HepG2 (cell line): ENCODE measurements around the gene ZNF281. TPM values are rescaled to one million over a fixed set of nuclear protein-coding genes. Genes with fewer than 3 reads are reported as not detected.
A peak's percentile ranks its signal among the peaks of the same experiment; 100 is the strongest.

Experiments used
- ATF7 ChIP-seq, 2 experiments: fragments of 450-650 bp in 1 of 2; sonication (generic) in 1 of 2; formaldehyde crosslinking in 1 of 2; IDR thresholded peaks; 2 replicates each; pipeline versions ENCODE4 v1.4.0 to v1.6.1; 2016 to 2020; ENCODE audit warnings: antibody characterized with exemption in 1 of 2, mild to moderate bottlenecking in 1 of 2, missing genetic modification reagents in 1 of 2
- CAMTA2 ChIP-seq: sonication (generic); formaldehyde crosslinking; IDR thresholded peaks from 2 replicates; pipeline ENCODE4 v1.4.0; 2020; ENCODE audit warnings: mild to moderate bottlenecking, missing genetic modification reagents, borderline replicate concordance
- GFI1 ChIP-seq: sonication (generic); formaldehyde crosslinking; IDR thresholded peaks from 2 replicates; pipeline ENCODE4 v1.5.0; 2020; ENCODE audit warnings: missing genetic modification reagents, mild to moderate bottlenecking, borderline replicate concordance
- HMG20A ChIP-seq: IDR thresholded peaks from 2 replicates; pipeline ENCODE4 v1.6.1; 2016; ENCODE audit warnings: borderline replicate concordance
- HNRNPK ChIP-seq: fragments of 200-400 bp; formaldehyde crosslinking; IDR thresholded peaks from 2 replicates; pipeline ENCODE4 v1.6.1; 2018; ENCODE audit warnings: low read length, low read depth, moderate library complexity, mild to moderate bottlenecking; ENCODE audit not compliant: poor library complexity, severe bottlenecking
- NFRKB ChIP-seq: fragments of 450-650 bp; IDR thresholded peaks from 2 replicates; pipeline ENCODE4 v1.6.1; 2017
- RXRB ChIP-seq: IDR thresholded peaks from 2 replicates; pipeline ENCODE4 v1.6.1; 2016; ENCODE audit warnings: borderline replicate concordance, missing genetic modification reagents, missing compliant biosample characterization
- SATB2 ChIP-seq: sonication (generic); formaldehyde crosslinking; IDR thresholded peaks from 2 replicates; pipeline ENCODE4 v1.5.0; 2020; ENCODE audit warnings: missing genetic modification reagents
- SRSF4 ChIP-seq: fragments of 200-400 bp; formaldehyde crosslinking; IDR thresholded peaks from one replicate; pipeline ENCODE4 v1.6.1; 2018; ENCODE audit warnings: mild to moderate bottlenecking, low read depth, low read length, moderate library complexity; ENCODE audit not compliant: poor library complexity, severe bottlenecking
- TOE1 ChIP-seq: sonication (generic); formaldehyde crosslinking; IDR thresholded peaks from 2 replicates; pipeline ENCODE4 v1.4.0; 2020; ENCODE audit warnings: mild to moderate bottlenecking, missing genetic modification reagents
- ZNF10 ChIP-seq: sonication (generic); formaldehyde crosslinking; IDR thresholded peaks from 2 replicates; pipeline ENCODE4 v1.4.0; 2020; ENCODE audit warnings: mild to moderate bottlenecking, low read depth, missing genetic modification reagents, borderline replicate concordance
- ZNF747 ChIP-seq: sonication (generic); formaldehyde crosslinking; IDR thresholded peaks from 2 replicates; pipeline ENCODE4 v1.8.1; 2023; ENCODE audit warnings: missing genetic modification reagents, mild to moderate bottlenecking, borderline replicate concordance
- ZNF792 ChIP-seq: IDR thresholded peaks from 2 replicates; pipeline ENCODE4 v1.6.1; 2016
- polyA plus RNA-seq, 8 experiments: library from polyadenylated mRNA; depleted of rRNA in 3 of 8; stranded (reverse) in 7 of 8; unstranded in 1 of 8; fragments of >200 nt; fragmentation: Illumina TruSeq in 4 of 8; extraction: Trizol in 4 of 8; gene quantifications; 2 replicates each; pipeline versions ENCODE4 v1.2.1 to v1.2.3, GENCODE V29; 2011 to 2016; ENCODE audit warnings: low read depth in 4 of 8, missing spikeins in 1 of 8, mixed read lengths in 1 of 8; ENCODE audit not compliant: insufficient read depth in 1 of 8
- total RNA-seq, 5 experiments: library from RNA; depleted of rRNA; stranded (reverse); fragments of >200 nt; fragmentation: Illumina TruSeq; extraction: Trizol; gene quantifications; 2 replicates each; pipeline ENCODE4 v1.2.3, GENCODE V29; 2016; ENCODE audit warnings: low read depth in 1 of 5
- TF ChIP-seq, protein P1 (sequence below): sonication (generic); formaldehyde crosslinking; IDR thresholded peaks from 2 replicates; pipeline ENCODE4 v1.4.0; 2020; ENCODE audit warnings: missing genetic modification reagents
- TF ChIP-seq, protein P2 (sequence below): IDR thresholded peaks from 2 replicates; pipeline ENCODE4 v1.6.1; 2012; ENCODE audit warnings: low read depth, low read length, improper control_type of control experiment
- TF ChIP-seq, protein P3 (sequence below): sonication (generic); formaldehyde crosslinking; IDR thresholded peaks from 2 replicates; pipeline ENCODE4 v1.4.0; 2020; ENCODE audit warnings: missing genetic modification reagents
- TF ChIP-seq, protein P4 (sequence below): sonication (generic); formaldehyde crosslinking; IDR thresholded peaks from 2 replicates; pipeline ENCODE4 v1.4.0; 2020; ENCODE audit warnings: missing genetic modification reagents
- TF ChIP-seq, protein P5 (sequence below): sonication (generic); formaldehyde crosslinking; conservative IDR thresholded peaks from 2 replicates; pipeline ENCODE4 v1.4.0; 2020; ENCODE audit warnings: missing genetic modification reagents

The ZNF281 gene
- total and polyA plus RNA-seq, 2 of the 13 experiments (the other 11 are each of a cell fraction or from before 2014, with no cell fraction given) = 7.7 to 20.6 TPM

DNA sequence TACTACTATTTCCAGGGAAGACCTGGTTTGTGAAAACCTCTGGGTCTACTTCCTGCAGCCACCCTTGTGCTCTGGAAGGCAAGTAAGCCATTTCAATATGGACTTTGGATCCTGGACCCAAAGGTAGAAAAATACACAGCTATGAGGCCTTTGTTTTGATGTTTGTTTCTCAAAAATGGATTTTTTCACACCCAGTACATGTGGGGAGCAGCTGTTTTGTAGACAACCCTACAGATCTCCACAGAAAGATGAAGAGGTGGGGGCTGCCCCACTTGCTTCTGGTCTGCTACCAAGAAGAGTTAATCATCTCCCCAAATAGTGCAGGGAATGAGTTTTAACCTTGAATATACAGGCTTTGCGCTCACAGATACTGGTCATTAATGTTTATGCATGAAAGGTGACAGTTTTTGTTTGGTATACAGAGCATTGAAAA is 29.2 kb downstream of the ZNF281 start (continued):
- TF ChIP-seq, protein P1, sequence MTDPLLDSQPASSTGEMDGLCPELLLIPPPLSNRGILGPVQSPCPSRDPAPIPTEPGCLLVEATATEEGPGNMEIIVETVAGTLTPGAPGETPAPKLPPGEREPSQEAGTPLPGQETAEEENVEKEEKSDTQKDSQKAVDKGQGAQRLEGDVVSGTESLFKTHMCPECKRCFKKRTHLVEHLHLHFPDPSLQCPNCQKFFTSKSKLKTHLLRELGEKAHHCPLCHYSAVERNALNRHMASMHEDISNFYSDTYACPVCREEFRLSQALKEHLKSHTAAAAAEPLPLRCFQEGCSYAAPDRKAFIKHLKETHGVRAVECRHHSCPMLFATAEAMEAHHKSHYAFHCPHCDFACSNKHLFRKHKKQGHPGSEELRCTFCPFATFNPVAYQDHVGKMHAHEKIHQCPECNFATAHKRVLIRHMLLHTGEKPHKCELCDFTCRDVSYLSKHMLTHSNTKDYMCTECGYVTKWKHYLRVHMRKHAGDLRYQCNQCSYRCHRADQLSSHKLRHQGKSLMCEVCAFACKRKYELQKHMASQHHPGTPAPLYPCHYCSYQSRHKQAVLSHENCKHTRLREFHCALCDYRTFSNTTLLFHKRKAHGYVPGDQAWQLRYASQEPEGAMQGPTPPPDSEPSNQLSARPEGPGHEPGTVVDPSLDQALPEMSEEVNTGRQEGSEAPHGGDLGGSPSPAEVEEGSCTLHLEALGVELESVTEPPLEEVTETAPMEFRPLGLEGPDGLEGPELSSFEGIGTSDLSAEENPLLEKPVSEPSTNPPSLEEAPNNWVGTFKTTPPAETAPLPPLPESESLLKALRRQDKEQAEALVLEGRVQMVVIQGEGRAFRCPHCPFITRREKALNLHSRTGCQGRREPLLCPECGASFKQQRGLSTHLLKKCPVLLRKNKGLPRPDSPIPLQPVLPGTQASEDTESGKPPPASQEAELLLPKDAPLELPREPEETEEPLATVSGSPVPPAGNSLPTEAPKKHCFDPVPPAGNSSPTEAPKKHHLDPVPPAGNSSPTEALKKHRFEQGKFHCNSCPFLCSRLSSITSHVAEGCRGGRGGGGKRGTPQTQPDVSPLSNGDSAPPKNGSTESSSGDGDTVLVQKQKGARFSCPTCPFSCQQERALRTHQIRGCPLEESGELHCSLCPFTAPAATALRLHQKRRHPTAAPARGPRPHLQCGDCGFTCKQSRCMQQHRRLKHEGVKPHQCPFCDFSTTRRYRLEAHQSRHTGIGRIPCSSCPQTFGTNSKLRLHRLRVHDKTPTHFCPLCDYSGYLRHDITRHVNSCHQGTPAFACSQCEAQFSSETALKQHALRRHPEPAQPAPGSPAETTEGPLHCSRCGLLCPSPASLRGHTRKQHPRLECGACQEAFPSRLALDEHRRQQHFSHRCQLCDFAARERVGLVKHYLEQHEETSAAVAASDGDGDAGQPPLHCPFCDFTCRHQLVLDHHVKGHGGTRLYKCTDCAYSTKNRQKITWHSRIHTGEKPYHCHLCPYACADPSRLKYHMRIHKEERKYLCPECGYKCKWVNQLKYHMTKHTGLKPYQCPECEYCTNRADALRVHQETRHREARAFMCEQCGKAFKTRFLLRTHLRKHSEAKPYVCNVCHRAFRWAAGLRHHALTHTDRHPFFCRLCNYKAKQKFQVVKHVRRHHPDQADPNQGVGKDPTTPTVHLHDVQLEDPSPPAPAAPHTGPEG (CRISPR knock-in tag) = no peak
- TF ChIP-seq ZNF10 (CRISPR knock-in tag) (no peak), SRSF4 (no peak), ATF7 (IDR thresholded peaks at IDR 0.05) (no peak), ATF7 (CRISPR knock-in tag; IDR thresholded peaks at IDR 0.05) (no peak), ZNF792 (CRISPR knock-in tag) (no peak), NFRKB (no peak), RXRB (0 out of 2 replicates have a peak, but pooled peaks have one; percentile 34), TOE1 (CRISPR knock-in tag) (no peak), HNRNPK (no peak), HMG20A (CRISPR knock-in tag) (peak; percentile 58; the same call in 1 of the 2 replicates), SATB2 (no peak), ZNF747 (CRISPR knock-in tag) (no peak), GFI1 (CRISPR knock-in tag) (no peak), CAMTA2 (CRISPR knock-in tag) (no peak)
- TF ChIP-seq, protein P2, sequence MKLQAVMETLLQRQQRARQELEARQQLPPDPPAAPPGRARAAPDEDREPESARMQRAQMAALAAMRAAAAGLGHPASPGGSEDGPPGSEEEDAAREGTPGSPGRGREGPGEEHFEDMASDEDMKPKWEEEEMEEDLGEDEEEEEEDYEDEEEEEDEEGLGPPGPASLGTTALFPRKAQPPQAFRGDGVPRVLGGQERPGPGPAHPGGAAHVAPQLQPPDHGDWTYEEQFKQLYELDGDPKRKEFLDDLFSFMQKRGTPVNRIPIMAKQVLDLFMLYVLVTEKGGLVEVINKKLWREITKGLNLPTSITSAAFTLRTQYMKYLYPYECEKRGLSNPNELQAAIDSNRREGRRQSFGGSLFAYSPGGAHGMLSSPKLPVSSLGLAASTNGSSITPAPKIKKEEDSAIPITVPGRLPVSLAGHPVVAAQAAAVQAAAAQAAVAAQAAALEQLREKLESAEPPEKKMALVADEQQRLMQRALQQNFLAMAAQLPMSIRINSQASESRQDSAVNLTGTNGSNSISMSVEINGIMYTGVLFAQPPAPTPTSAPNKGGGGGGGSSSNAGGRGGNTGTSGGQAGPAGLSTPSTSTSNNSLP = no peak
- TF ChIP-seq, protein P3, sequence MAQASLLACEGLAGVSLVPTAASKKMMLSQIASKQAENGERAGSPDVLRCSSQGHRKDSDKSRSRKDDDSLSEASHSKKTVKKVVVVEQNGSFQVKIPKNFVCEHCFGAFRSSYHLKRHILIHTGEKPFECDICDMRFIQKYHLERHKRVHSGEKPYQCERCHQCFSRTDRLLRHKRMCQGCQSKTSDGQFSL = no peak
- TF ChIP-seq, protein P4, sequence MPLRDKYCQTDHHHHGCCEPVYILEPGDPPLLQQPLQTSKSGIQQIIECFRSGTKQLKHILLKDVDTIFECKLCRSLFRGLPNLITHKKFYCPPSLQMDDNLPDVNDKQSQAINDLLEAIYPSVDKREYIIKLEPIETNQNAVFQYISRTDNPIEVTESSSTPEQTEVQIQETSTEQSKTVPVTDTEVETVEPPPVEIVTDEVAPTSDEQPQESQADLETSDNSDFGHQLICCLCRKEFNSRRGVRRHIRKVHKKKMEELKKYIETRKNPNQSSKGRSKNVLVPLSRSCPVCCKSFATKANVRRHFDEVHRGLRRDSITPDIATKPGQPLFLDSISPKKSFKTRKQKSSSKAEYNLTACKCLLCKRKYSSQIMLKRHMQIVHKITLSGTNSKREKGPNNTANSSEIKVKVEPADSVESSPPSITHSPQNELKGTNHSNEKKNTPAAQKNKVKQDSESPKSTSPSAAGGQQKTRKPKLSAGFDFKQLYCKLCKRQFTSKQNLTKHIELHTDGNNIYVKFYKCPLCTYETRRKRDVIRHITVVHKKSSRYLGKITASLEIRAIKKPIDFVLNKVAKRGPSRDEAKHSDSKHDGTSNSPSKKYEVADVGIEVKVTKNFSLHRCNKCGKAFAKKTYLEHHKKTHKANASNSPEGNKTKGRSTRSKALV (CRISPR knock-in tag) = no peak
- TF ChIP-seq, protein P5, sequence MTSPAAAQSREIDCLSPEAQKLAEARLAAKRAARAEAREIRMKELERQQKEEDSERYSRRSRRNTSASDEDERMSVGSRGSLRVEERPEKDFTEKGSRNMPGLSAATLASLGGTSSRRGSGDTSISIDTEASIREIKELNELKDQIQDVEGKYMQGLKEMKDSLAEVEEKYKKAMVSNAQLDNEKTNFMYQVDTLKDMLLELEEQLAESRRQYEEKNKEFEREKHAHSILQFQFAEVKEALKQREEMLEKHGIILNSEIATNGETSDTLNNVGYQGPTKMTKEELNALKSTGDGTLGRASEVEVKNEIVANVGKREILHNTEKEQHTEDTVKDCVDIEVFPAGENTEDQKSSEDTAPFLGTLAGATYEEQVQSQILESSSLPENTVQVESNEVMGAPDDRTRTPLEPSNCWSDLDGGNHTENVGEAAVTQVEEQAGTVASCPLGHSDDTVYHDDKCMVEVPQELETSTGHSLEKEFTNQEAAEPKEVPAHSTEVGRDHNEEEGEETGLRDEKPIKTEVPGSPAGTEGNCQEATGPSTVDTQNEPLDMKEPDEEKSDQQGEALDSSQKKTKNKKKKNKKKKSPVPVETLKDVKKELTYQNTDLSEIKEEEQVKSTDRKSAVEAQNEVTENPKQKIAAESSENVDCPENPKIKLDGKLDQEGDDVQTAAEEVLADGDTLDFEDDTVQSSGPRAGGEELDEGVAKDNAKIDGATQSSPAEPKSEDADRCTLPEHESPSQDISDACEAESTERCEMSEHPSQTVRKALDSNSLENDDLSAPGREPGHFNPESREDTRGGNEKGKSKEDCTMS (CRISPR knock-in tag) = no peak
